Activated CD4-positive, alpha-beta T cell treated with anti-CD3 and anti-CD28 coated beads, Interleukin-2, Interleukin-6, amounts not matched to agents 100 ng/mL and 50 ng/mL, durations not matched to agents 16 hours and 8 hours (primary cell): ENCODE data around the gene PAQR9.

Source experiments
- DNase-seq: peaks from one replicate; pipeline ENCODE4 v3.0.0-alpha.2; 2020

Gene PAQR9

GRCh38 chr3:142914286-142914811 is 49.1 kb downstream of the PAQR9 start:
- DNase-seq: no peak

GRCh38 chr3:142913432-142913831 is 50.0 kb downstream of the PAQR9 start:
- DNase-seq: no peak

DNA sequence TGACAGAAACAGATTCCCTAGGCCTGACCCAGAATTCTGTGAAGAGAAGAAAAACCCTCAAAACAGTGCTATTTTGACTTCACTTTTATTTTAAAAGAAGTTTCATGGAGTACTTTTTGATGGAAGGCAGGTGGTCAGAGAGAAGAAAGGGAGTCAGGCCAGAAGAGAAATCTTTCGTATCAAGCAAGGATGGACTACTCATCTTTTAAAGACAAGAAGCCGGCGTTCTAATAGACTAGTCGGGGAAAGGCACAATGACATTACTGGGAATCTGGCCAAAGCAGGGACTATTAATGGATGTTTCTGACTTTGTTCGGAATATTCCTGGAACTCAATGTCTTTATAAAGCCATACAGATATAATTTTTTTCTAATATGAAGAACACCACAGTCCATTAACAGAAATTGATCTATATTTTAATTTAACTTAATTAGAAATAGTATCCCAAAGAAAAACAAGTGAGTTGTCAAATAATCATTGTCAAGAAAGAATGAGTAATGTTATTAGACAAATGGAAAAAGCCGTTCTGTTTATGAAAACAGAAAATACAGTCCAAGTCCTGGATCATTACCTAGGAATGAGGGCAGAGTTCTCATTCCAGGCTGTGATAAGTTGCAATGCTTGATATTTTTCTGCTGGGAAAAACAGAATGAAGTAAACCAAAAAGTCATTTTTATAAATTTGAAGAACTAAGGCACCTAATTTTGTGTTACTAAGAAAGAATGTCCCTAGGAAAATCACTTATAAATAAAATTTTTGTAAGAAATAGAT is 50.9 kb downstream of the PAQR9 start:
- DNase-seq: no peak
